GM23248 (cell line): ENCODE data around the gene ATXN7L1. TPM values are rescaled to one million over a fixed set of nuclear protein-coding genes. Genes with fewer than 3 reads are reported as not detected.
"Not testable (repeated sequence)": the region's sequence is repeated elsewhere in the genome, so short reads cannot be mapped to it uniquely, and the experiment has no call there.

Source experiments
- DNase-seq: peaks from one replicate; pipeline ENCODE4 v3.0.0-alpha.2; 2015
- H2AFZ ChIP-seq: fragments of 200-600 bp; sonication (generic); 2 replicates; pipeline ENCODE4 v1.6.1; 2016; ENCODE audit warnings: antibody characterized with exemption
- H3F3A ChIP-seq: fragments of 200-600 bp; sonication (generic); 2 replicates; pipeline ENCODE4 v1.6.1; 2016; ENCODE audit warnings: mild to moderate bottlenecking, antibody characterized with exemption, mixed run types; ENCODE audit not compliant: insufficient read depth
- H3K27ac ChIP-seq: fragments of 200-600 bp; sonication (generic); 2 replicates; pipeline ENCODE4 v1.5.1; 2016; ENCODE audit warnings: mild to moderate bottlenecking
- H3K27me3 ChIP-seq: fragments of 200-600 bp; sonication (generic); replicated peaks from 2 replicates; pipeline ENCODE4 v1.6.1; 2016; ENCODE audit warnings: mild to moderate bottlenecking; ENCODE audit not compliant: insufficient read depth
- H3K36me3 ChIP-seq: fragments of 200-600 bp; sonication (generic); 2 replicates; pipeline ENCODE4 v1.6.1; 2016; ENCODE audit warnings: low read depth, mild to moderate bottlenecking
- H3K4me1 ChIP-seq: fragments of 200-600 bp; sonication (generic); 2 replicates; pipeline ENCODE4 v1.6.1; 2016; ENCODE audit warnings: mild to moderate bottlenecking; ENCODE audit not compliant: insufficient read depth
- H3K4me2 ChIP-seq: fragments of 200-600 bp; sonication (generic); one replicate; pipeline ENCODE4 v1.6.1; 2016; ENCODE audit warnings: mild to moderate bottlenecking; ENCODE audit not compliant: unreplicated experiment
- H3K4me3 ChIP-seq: fragments of 200-600 bp; sonication (generic); 2 replicates; pipeline ENCODE4 v1.5.1; 2016; ENCODE audit warnings: mild to moderate bottlenecking
- H3K79me2 ChIP-seq: fragments of 200-600 bp; sonication (generic); 2 replicates; pipeline ENCODE4 v1.6.1; 2016; ENCODE audit warnings: mild to moderate bottlenecking; ENCODE audit not compliant: insufficient read depth
- H3K9ac ChIP-seq: fragments of 200-600 bp; sonication (generic); 2 replicates; pipeline ENCODE4 v1.6.1; 2016; ENCODE audit warnings: mild to moderate bottlenecking
- H3K9me2 ChIP-seq: fragments of 200-600 bp; sonication (generic); 2 replicates; pipeline ENCODE4 v1.6.1; 2016; ENCODE audit warnings: mixed run types, mild to moderate bottlenecking, moderate library complexity; ENCODE audit not compliant: insufficient read depth
- H3K9me3 ChIP-seq: fragments of 200-600 bp; sonication (generic); one replicate; pipeline ENCODE4 v1.6.1; 2017; ENCODE audit warnings: low read depth
- H4K20me1 ChIP-seq: fragments of 200-600 bp; sonication (generic); 2 replicates; pipeline ENCODE4 v1.6.0; 2016; ENCODE audit not compliant: insufficient read depth
- EZH2 ChIP-seq: fragments of 200-600 bp; sonication (generic); IDR thresholded peaks from 2 replicates; pipeline ENCODE4 v1.6.1; 2018; ENCODE audit warnings: antibody characterized with exemption, mild to moderate bottlenecking; ENCODE audit not compliant: insufficient read depth, poor library complexity, severe bottlenecking
- EZH2phosphoT487 ChIP-seq: fragments of 200-600 bp; sonication (generic); IDR thresholded peaks from 2 replicates; pipeline ENCODE4 v1.6.1; 2018; ENCODE audit warnings: antibody characterized with exemption, moderate library complexity, mild to moderate bottlenecking, low read depth; ENCODE audit not compliant: insufficient read depth
- WGBS, 2 experiments: methylation state at CpG; one replicate each; pipeline ENCODE4 v1.1.6; 2015 to 2017; ENCODE audit warnings: low lambda C conversion rate in 2 of 2, low coverage in 1 of 2; ENCODE audit errors: missing lambda C conversion rate in 2 of 2; 5-methylcytosine and 5-hydroxymethylcytosine counted together
- in situ Hi-C: fragments of 300-500 bp; cut with MboI; formaldehyde crosslinking; loops from 2 replicates; pipeline ENCODE4 v1.15.0; 2020
- polyA plus RNA-seq: library from polyadenylated mRNA; unstranded; fragments of >200 nt; fragmentation: Nextera tagmentation; extraction: Ambion mirVana; gene quantifications from 2 replicates; pipeline ENCODE4 v1.2.1, GENCODE V29; 2016
- total RNA-seq: library from RNA; depleted of rRNA; stranded (reverse); fragments of >200 nt; shearing (Covaris generic); gene quantifications from 2 replicates; pipeline ENCODE4 v1.2.3, GENCODE V29; 2014

ATXN7L1 gene
- total and polyA plus RNA-seq, 2 experiments from 2014 or later = 3.7 to 4.5 TPM

GRCh38 chr7:105600720-105601550 lies 275.5 kb downstream of the ATXN7L1 start:
- Histone ChIP-seq H3K79me2 (no peaks in the 10 kb centered on the region), H3K27me3 (no peaks in the 10 kb centered on the region), H4K20me1 (no peaks in the 10 kb centered on the region), H3K27ac (no peak overlapping the region), H3K4me3 (no peak overlapping the region), H3K36me3 (no peaks in the 10 kb centered on the region), H3F3A (no peaks in the 10 kb centered on the region), H3K9me2 (no peaks in the 10 kb centered on the region), H3K4me2 (no peak overlapping the region), H3K4me1 (no peaks in the 10 kb centered on the region), H3K9ac (no peak overlapping the region), H2AFZ (no peak overlapping the region), H3K9me3 (no peaks in the 10 kb centered on the region)
- peak; percentile 5 for DNase-seq
- WGBS, 2 experiments = 69 to 70% methylated on average over 12 to 14 of the region's 14 CpGs
- in situ Hi-C loops = no loop called here
- no peak for TF ChIP-seq EZH2
- TF ChIP-seq EZH2phosphoT487 = no peak

- in situ Hi-C loops = no loop called here
- no peaks in the 10 kb centered on the region for H3K79me2 ChIP-seq
- H3K27ac ChIP-seq = no peak overlapping the region
- H3K36me3 ChIP-seq = no peaks in the 10 kb centered on the region
- no peaks in the 10 kb centered on the region for H3K9me2 ChIP-seq
- H3F3A ChIP-seq = no peaks in the 10 kb centered on the region
- H3K4me2 ChIP-seq = no peak overlapping the region
- H2AFZ ChIP-seq = no peak overlapping the region
- TF ChIP-seq EZH2phosphoT487 = no peak
- TF ChIP-seq EZH2 = no peak
- no peaks in the 10 kb centered on the region for H3K9me3 ChIP-seq
- H4K20me1 ChIP-seq = no peaks in the 10 kb centered on the region
- H3K27me3 ChIP-seq = no peaks in the 10 kb centered on the region
- no peak overlapping the region for H3K4me3 ChIP-seq
- no peaks in the 10 kb centered on the region for H3K4me1 ChIP-seq
- no peak for DNase-seq
- WGBS, 2 experiments = 55 to 64% methylated on average over 3 of the region's 3 CpGs
- no peak overlapping the region for H3K9ac ChIP-seq
Measured at GRCh38 chr7:105599551-105599950, 276.8 kb downstream of the ATXN7L1 start.

- DNase-seq, H3K9ac ChIP-seq, H3K36me3 ChIP-seq, H3K9me3 ChIP-seq, H3K9me2 ChIP-seq, H3K4me3 ChIP-seq, in situ Hi-C loops, H3K27me3 ChIP-seq, H3K27ac ChIP-seq, H3K4me2 ChIP-seq, H3K79me2 ChIP-seq, H2AFZ ChIP-seq, H3K4me1 ChIP-seq, H3F3A ChIP-seq, H4K20me1 ChIP-seq: not testable (repeated sequence)
- WGBS, 2 experiments = 89% methylated on average over 8 of the region's 8 CpGs
Measured at GRCh38 chr7:105599080-105599479, 277.3 kb downstream of the ATXN7L1 start.

- Histone ChIP-seq H3K27me3 (no peaks in the 10 kb centered on the region), H4K20me1 (no peaks in the 10 kb centered on the region), H3K27ac (no peak overlapping the region), H3K9me2 (no peaks in the 10 kb centered on the region), H3K9me3 (no peaks in the 10 kb centered on the region), H2AFZ (no peak overlapping the region), H3K4me2 (no peak overlapping the region), H3F3A (no peaks in the 10 kb centered on the region), H3K79me2 (no peaks in the 10 kb centered on the region), H3K4me3 (no peak overlapping the region), H3K36me3 (no peaks in the 10 kb centered on the region), H3K9ac (no peak overlapping the region), H3K4me1 (no peaks in the 10 kb centered on the region)
- TF ChIP-seq EZH2phosphoT487 (no peak), EZH2 (no peak)
- DNase-seq = no peak
- in situ Hi-C loops = no loop called here
- WGBS, 2 experiments = 44 to 50% methylated on average over 4 of the region's 4 CpGs
Measured at GRCh38 chr7:105596866-105597265, 279.5 kb downstream of the ATXN7L1 start.
